Lung (tissue), 12 donors: ENCODE data around the gene NTM. TPM values are rescaled to one million over a fixed set of nuclear protein-coding genes. Genes with fewer than 3 reads are reported as not detected.
A peak's percentile ranks its signal among the peaks of the same experiment; 100 is the strongest.

Experiments
- ATAC-seq: fragments of 200-7000 bp; cut with Tn5 transposase; one replicate; pipeline ENCODE4 v1.9.1; 2020; ENCODE audit warnings: moderate number of reproducible peaks; ENCODE audit not compliant: insufficient read depth, low FRiP score
- DNase-seq, 3 donors: peaks; one replicate each; pipeline ENCODE4 v3.0.0-alpha.2; 2013 to 2017
- H3K27ac ChIP-seq, 2 donors: one replicate each; pipeline ENCODE4 v1.5.1; 2013; ENCODE audit warnings: mild to moderate bottlenecking in 2 of 2, moderate library complexity in 2 of 2, control low read depth in 1 of 2, inconsistent platforms in 1 of 2, low read depth in 1 of 2, low read length in 1 of 2
- H3K27me3 ChIP-seq, 3 donors: one replicate each; pipeline ENCODE4 v1.5.1; 2013; ENCODE audit warnings: low read length in 2 of 3; ENCODE audit not compliant: control insufficient read depth in 3 of 3, insufficient read depth in 3 of 3
- H3K36me3 ChIP-seq, 4 donors: one replicate each; pipeline ENCODE4 v1.5.1; 2013; ENCODE audit warnings: low read length in 4 of 4, mild to moderate bottlenecking in 1 of 4, moderate library complexity in 1 of 4; ENCODE audit not compliant: control insufficient read depth in 4 of 4, insufficient read depth in 4 of 4
- H3K4me1 ChIP-seq, 5 donors: one replicate each; pipeline ENCODE4 v1.5.1; 2013; ENCODE audit warnings: low read length in 5 of 5, mild to moderate bottlenecking in 2 of 5, moderate library complexity in 1 of 5; ENCODE audit not compliant: control insufficient read depth in 5 of 5, insufficient read depth in 5 of 5
- H3K4me3 ChIP-seq: one replicate; pipeline ENCODE4 v1.5.1; 2013; ENCODE audit warnings: mild to moderate bottlenecking, control low read depth, moderate library complexity
- H3K9ac ChIP-seq, 2 donors: one replicate each; pipeline ENCODE4 v1.5.1; 2013; ENCODE audit warnings: low read length in 2 of 2, control low read depth in 1 of 2; ENCODE audit not compliant: insufficient read depth in 1 of 2
- H3K9me3 ChIP-seq, 4 donors: one replicate each; pipeline ENCODE4 v1.5.1; 2013; ENCODE audit warnings: low read length in 3 of 4, mild to moderate bottlenecking in 1 of 4, moderate library complexity in 1 of 4; ENCODE audit not compliant: control insufficient read depth in 4 of 4, insufficient read depth in 3 of 4
- CTCF ChIP-seq: IDR thresholded peaks from 2 replicates; pipeline ENCODE4 v1.5.1; 2012; ENCODE audit warnings: mild to moderate bottlenecking; ENCODE audit errors: control extremely low read depth, extremely low read depth
- WGBS, 2 donors: extraction: QIAGEN DNeasy Blood & Tissue Kit; methylation state at CpG; one replicate each; pipeline ENCODE4 v1.1.7; 2013; 5-methylcytosine and 5-hydroxymethylcytosine counted together
- polyA plus RNA-seq, 2 donors: library from polyadenylated mRNA; stranded (reverse); fragments of 200-250 nt; gene quantifications; one replicate each; pipeline ENCODE4 v1.2.1, GENCODE V29; 2013
- total RNA-seq, 2 donors: library from RNA; depleted of rRNA in 1 of 2; stranded (reverse); fragments of >200 nt in 1 of 2; gene quantifications; one replicate each; pipeline ENCODE4 v1.2.1, GENCODE V29; 2014 to 2021
- donor health status: control.
- donor health status: control.
- donor health status: Bipolar disorder and iron deficiency.
- donor health status: healthy.
- donor health status: DM: yes; HTN: yes; CAD: no.

The NTM gene
- total and polyA plus RNA-seq, 4 donors, result 0.39 to 30.9 (median 7.2) TPM

- Histone ChIP-seq H3K27me3 (no peaks in the 10 kb centered on the region), H3K36me3 (peaks cover 0 to 10% (median 0%) of the 10 kb centered on the region in 4 donors), H3K4me1 (peaks cover 0 to 19% (median 0%) of the 10 kb centered on the region in 5 donors), H3K9me3 (peaks cover 0 to 14% (median 5%) of the 10 kb centered on the region in 4 donors), H3K4me3 (no peak overlapping the region), H3K27ac (no peak overlapping the region), H3K9ac (no peak overlapping the region)
- ATAC-seq (no peak), DNase-seq (no peak)
- 80 to 85% methylated on average over 2 of the region's 2 CpGs for WGBS, 2 donors
- no peak for TF ChIP-seq CTCF
Observed at GRCh38 chr11:131991606-131992005, 621.2 kb downstream of the NTM start.

DNA sequence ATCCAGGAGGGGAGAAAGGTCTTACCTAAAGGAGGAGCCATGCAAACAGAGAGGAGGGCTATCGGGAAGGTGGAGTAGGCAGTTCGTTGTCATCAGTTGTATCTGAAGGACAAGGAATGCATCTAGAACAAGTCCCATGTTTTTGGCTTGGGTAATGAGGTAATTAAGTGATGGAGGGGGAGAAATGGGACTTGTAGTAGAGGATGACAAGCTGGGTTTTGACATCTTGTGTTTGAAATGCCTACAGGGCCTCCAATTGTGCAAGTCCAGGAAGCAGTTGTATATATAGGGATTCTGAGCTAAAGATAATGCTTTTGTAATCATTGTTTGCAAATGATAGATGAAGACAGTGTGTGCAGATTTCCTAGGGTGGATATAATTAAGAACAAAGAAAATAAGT is 622.8 kb downstream of the NTM start:
- Histone ChIP-seq H3K27ac (no peak overlapping the region), H3K9ac (no peak overlapping the region), H3K4me3 (no peak overlapping the region), H3K4me1 (peaks cover 0 to 9% (median 0%) of the 10 kb centered on the region in 5 donors), H3K9me3 (peaks cover 0 to 14% (median 6%) of the 10 kb centered on the region in 4 donors), H3K27me3 (no peaks in the 10 kb centered on the region), H3K36me3 (peaks cover 0 to 10% (median 0%) of the 10 kb centered on the region in 4 donors)
- TF ChIP-seq CTCF, result no peak
- WGBS, 2 donors, result 52 to 61% methylated on average over 2 of the region's 2 CpGs
- no peak for ATAC-seq
- DNase-seq, result peak; percentile 59 to 95 (median 89)

DNA sequence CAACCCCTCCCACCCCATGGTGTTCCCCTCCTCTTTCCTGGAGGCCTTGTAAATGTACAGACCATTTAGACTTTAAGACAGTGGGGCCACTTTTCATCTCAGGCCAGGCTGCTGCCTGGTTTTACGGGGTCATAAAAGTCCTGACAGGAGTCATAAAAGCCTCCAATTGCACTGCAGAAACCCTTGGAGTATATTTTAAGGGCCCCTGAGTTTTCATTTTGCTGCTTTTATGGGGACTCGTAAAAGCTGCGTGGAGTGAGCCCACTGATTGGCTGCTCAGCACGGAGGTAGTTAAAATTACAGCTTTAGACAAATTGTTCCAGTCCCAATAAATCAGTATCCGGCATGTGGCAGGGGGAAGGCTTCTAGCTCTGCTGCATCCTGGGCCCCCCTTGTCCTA is 627.6 kb downstream of the NTM start:
- peaks cover 0 to 10% (median 0%) of the 10 kb centered on the region in 4 donors for H3K36me3 ChIP-seq
- no peak overlapping the region for H3K4me3 ChIP-seq
- WGBS, 2 donors, result 42 to 66% methylated on average over 5 of the region's 5 CpGs
- H3K9ac ChIP-seq, result no peak overlapping the region
- ATAC-seq (no peak), DNase-seq (no peak)
- no peaks in the 10 kb centered on the region for H3K27me3 ChIP-seq
- H3K9me3 ChIP-seq, result peaks cover 0 to 14% (median 6%) of the 10 kb centered on the region in 4 donors
- H3K27ac ChIP-seq, result no peak overlapping the region
- no peak for TF ChIP-seq CTCF
- H3K4me1 ChIP-seq, result peaks cover 0 to 8% (median 0%) of the 10 kb centered on the region in 5 donors

GRCh38 chr11:131999084-131999483 is 628.7 kb downstream of the NTM start:
- DNase-seq (peak in 2 of 3 donors; percentile 43 to 44), ATAC-seq (no peak)
- H3K36me3 ChIP-seq, result peaks cover 0 to 10% (median 0%) of the 10 kb centered on the region in 4 donors
- no peaks in the 10 kb centered on the region for H3K27me3 ChIP-seq
- H3K9me3 ChIP-seq, result peaks cover 0 to 14% (median 6%) of the 10 kb centered on the region in 4 donors
- no peak overlapping the region for H3K4me3 ChIP-seq
- no peak overlapping the region for H3K9ac ChIP-seq
- 40 to 45% methylated on average over 6 of the region's 6 CpGs for WGBS, 2 donors
- H3K27ac ChIP-seq, result no peak overlapping the region
- H3K4me1 ChIP-seq, result peaks cover 0 to 5% (median 0%) of the 10 kb centered on the region in 5 donors
- no peak for TF ChIP-seq CTCF
